ENCODE results near the gene MGAT5.

GRCh38 chr2:134479696-134480330, 225.9 kb downstream of the MGAT5 start:
- TF ChIP-seq CTCF (IDR thresholded peaks at IDR 0.05) (no peak), EP300 (IDR thresholded peaks at IDR 0.05) (no peak)
